Measurements from ENCODE around the gene UHMK1. TPM values are rescaled to one million over a fixed set of nuclear protein-coding genes. Genes with fewer than 3 reads are reported as not detected.

The UHMK1 gene
- total RNA-seq, 8 experiments from 2014 or later, result 26.7 to 79.7 (median 36.7) TPM

DNA sequence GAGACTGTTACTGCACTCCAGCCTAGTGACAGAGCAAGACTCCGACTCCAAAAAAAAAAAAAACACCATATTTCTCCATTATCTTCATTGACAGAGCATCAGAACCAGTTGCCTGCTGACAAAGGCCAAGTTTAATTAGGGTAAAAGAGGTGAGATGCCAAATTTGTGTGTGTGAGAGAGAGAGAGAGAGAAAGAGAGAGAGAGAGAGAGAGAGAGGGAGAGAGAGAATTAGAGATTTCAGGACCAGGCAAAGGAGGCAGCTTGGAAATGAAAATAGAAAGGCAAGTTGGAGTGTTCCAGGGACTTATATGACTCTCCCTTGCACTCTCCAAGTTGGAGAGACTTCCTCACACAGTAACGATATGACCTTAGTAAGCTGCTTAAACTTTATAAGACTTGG is 39.6 kb downstream of the UHMK1 start:
- in situ Hi-C loops (cut with MboI; ENCODE audit: low pct_unique_long_range_greater_than_20kb in 2 of 9, low sequenced_read_pairs in 9 of 9, unreplicated experiment in 9 of 9), result no loop called here
- WGBS, 10 experiments, result 0 to 95% (median 88%) methylated on average over 1 to 2 of the region's 2 CpGs; no CpG with 5 or more reads in 3 of the 10 experiments
- Histone ChIP-seq H3K27ac (no peak overlapping the region), H3K4me3 (no peak overlapping the region), H3K4me1 (replicated peaks in 1 of 2) (no peaks in the 10 kb centered on the region)
- ATAC-seq (replicated peaks in 6 of 8), result no peak

DNA sequence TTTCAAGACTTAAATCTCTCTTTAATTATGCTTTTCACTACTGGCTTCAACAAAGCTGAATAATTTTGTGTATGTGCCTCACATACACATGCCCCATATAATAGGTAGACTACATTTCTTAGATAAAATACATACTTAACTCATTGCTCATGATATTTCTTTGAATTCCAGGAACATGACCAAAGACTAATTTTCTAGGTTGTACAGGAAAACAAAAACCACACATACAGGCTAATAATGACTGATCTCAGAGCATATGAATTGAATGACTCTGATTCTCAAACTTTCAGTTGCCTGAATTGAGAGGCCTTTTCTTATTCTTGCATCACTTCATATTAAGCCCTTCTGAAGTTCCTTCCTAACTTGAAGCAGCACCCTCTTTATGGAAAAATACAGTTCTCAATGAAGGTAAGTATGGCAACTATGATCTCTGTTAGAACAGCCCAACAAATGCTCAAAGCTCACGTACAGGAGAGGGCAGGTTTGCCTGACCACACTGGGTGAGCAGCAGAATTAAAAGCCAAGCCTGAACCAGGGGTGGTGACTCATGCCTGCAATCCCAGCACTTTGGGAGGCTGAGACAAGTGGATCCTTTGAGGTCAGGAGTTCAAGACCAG is 41.3 kb downstream of the UHMK1 start:
- H3K4me1 ChIP-seq (replicated peaks in 1 of 2), result no peaks in the 10 kb centered on the region
- in situ Hi-C loops (cut with MboI; ENCODE audit: low pct_unique_long_range_greater_than_20kb in 2 of 9, low sequenced_read_pairs in 9 of 9, unreplicated experiment in 9 of 9), result no loop called here
- 0 to 92% (median 56%) methylated on average over 1 of the region's 1 CpG; no CpG with 5 or more reads in 4 of the 10 experiments for WGBS, 10 experiments
- no peak overlapping the region for H3K27ac ChIP-seq
- H3K4me3 ChIP-seq, result no peak overlapping the region
- peak in 4 of 8 experiments; percentile 9 to 39 (median 15) for ATAC-seq (replicated peaks in 6 of 8)

DNA sequence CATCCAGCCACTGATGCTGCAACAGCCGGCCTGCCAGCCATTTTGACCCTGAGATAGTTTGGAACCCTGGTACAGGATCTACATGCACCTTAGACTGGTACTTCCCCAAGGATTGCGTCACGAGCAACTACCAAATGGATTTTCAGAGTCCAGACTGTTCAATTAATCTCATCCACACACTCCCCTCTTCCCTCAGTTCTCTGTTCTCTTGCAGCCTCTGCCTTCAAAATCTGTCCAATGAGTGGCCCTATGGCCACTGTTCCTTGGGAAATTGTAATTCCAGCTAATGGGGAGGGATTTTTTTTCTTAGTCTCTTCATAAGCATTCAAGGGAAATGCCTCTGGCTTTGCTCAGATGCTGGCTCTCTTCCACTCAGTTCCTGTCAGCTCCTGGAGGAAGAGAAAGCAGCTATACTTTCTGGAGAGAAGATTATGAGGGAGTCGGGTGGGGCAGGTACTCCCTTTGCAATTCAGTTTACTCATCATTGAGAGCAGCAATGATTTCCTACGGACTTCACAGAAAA is 44.1 kb downstream of the UHMK1 start:
- in situ Hi-C loops (cut with MboI; ENCODE audit: low pct_unique_long_range_greater_than_20kb in 2 of 9, low sequenced_read_pairs in 9 of 9, unreplicated experiment in 9 of 9), result no loop called here
- no peaks in the 10 kb centered on the region for H3K4me1 ChIP-seq (replicated peaks in 1 of 2)
- no peak overlapping the region for H3K4me3 ChIP-seq
- H3K27ac ChIP-seq, result no peak overlapping the region
- 14 to 96% (median 64%) methylated on average over 1 to 5 of the region's 5 CpGs for WGBS, 10 experiments
- peak in 3 of 8 experiments; percentile 92 to 95 (median 93) for ATAC-seq (replicated peaks in 6 of 8)

DNA sequence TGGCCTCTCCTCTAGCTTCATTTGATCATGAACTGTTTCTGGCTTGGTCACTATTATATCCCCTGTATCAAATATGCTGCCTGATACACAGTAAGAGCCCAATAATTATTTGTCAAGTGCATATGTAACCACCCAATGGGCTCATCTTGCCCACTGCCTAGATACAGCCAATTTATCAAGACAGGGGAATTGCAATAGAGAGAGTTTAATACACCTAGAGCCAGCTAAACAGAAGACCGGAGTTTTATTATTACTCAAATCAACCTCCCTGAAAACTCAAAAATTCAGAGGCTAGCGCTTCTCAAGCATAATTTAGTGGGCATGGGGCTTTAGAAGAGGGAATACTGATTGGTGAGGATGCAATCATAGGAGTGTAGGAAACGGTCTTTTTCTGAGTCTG is 45.6 kb downstream of the UHMK1 start:
- no peaks in the 10 kb centered on the region for H3K4me1 ChIP-seq (replicated peaks in 1 of 2)
- in situ Hi-C loops (cut with MboI; ENCODE audit: low pct_unique_long_range_greater_than_20kb in 2 of 9, low sequenced_read_pairs in 9 of 9, unreplicated experiment in 9 of 9), result no loop called here
- H3K27ac ChIP-seq, result no peak overlapping the region
- ATAC-seq (replicated peaks in 6 of 8), result no peak
- 79 to 100% (median 93%) methylated on average over 1 to 3 of the region's 3 CpGs; no CpG with 5 or more reads in 1 of the 10 experiments for WGBS, 10 experiments
- H3K4me3 ChIP-seq, result no peak overlapping the region

DNA sequence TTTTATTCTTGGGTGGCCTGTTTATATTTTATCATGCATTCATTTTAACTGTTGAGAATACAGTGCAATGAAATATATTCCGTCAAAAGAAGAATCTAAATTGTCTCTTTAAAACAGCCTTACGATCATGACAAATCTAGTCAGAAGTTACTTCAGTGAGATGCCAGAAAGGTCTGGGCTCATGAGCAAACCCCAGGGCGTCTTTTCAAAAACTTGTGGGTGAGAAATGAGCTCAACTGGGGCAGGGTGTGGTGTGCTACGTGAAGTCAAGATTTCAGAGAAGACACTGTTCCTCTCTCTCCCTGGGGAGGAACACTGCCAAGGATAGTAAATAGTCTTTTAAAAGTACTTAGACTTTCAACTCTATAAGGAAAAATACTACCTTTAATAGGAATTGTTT is 50.6 kb downstream of the UHMK1 start:
- H3K27ac ChIP-seq, result no peak overlapping the region
- WGBS, 10 experiments, result 4 to 97% (median 85%) methylated on average over 2 to 4 of the region's 4 CpGs; no CpG with 5 or more reads in 1 of the 10 experiments
- ATAC-seq (replicated peaks in 6 of 8), result peak in 2 of 8 experiments; percentile 93 to 98
- no peak overlapping the region for H3K4me3 ChIP-seq
- H3K4me1 ChIP-seq (replicated peaks in 1 of 2), result no peaks in the 10 kb centered on the region
- in situ Hi-C loops (cut with MboI; ENCODE audit: low pct_unique_long_range_greater_than_20kb in 2 of 9, low sequenced_read_pairs in 9 of 9, unreplicated experiment in 9 of 9), result no loop called here

DNA sequence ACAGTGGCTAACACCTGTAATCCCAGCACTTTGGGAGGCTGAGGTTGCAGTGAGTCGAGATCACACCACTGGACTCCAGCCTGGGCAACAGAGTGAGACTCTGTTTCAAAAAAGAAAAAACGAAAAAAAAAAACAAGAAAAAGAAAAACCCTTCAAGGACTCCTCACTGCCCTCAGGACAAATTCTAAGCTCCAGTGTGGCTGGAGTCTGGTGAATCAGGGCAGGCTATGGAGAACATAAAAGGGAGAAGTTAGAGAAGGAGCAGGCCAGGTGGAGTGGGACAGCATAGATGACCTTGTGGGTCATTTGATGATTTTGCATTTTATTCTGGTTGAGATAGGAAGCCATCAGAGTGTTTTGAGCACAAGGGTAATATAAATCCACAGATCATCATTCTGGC is 51.4 kb downstream of the UHMK1 start:
- 13 to 94% (median 64%) methylated on average over 2 of the region's 2 CpGs; no CpG with 5 or more reads in 3 of the 10 experiments for WGBS, 10 experiments
- Histone ChIP-seq H3K4me1 (replicated peaks in 1 of 2) (no peaks in the 10 kb centered on the region), H3K27ac (no peak overlapping the region), H3K4me3 (no peak overlapping the region)
- ATAC-seq (replicated peaks in 6 of 8), result no peak
- in situ Hi-C loops (cut with MboI; ENCODE audit: low pct_unique_long_range_greater_than_20kb in 2 of 9, low sequenced_read_pairs in 9 of 9, unreplicated experiment in 9 of 9), result no loop called here

DNA sequence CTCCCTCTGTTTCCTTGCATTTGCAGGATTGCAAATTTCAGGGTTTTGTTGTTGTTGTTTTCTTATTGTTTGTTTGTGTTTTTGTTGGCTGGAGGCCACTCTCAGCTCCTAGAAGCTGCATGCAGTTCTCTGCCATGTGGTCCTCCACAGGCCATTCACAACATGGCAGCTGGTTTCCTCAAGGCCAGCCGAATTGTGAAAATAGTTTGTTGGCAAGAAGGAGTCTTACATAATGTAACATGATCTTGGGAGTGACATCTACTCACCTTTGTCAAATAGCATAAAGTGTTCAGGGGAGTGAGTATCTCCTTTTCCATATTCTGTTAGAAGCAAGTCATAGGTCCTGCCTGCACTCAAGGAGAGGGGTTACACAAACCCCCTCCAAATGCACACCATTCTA is 53.3 kb downstream of the UHMK1 start:
- no peaks in the 10 kb centered on the region for H3K4me1 ChIP-seq (replicated peaks in 1 of 2)
- WGBS, 10 experiments, result 71 to 100% (median 83%) methylated on average over 1 of the region's 1 CpG; no CpG with 5 or more reads in 3 of the 10 experiments
- in situ Hi-C loops (cut with MboI; ENCODE audit: low pct_unique_long_range_greater_than_20kb in 2 of 9, low sequenced_read_pairs in 9 of 9, unreplicated experiment in 9 of 9), result no loop called here
- H3K27ac ChIP-seq, result no peak overlapping the region
- no peak overlapping the region for H3K4me3 ChIP-seq
- ATAC-seq (replicated peaks in 6 of 8), result no peak

DNA sequence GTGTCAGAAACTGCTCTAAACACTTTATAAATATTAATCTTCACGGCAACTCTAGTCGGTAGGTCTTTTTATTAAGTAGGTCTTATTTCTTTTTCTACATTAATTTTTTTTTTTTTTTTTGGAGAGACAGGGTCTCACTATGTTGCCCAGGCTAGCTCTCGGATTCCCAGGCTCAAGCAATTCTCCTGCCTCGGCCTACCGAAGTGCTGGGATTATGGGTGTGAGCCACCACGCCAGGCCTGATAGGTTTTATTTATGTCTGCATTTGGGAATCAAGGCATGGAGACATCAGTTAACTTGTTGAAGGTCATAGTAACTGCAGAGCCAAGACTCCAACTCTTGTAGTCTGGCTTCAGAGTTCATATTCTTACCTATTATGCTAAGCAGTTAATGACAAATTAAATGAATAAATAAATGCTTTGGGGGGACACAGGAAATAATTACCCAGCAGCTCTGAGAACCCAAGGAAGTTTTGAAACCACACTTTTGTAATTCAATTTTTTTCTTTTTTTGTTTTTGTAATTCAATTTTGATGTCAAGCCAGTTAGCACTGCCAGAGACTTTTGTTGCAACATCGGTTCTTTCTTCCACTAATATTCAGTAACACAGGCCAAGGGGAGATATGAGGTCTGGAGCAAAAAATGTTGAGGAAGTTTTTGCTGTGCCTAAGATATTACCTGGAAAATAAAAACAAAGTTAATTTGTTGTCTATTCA is 54.5 kb downstream of the UHMK1 start:
- Histone ChIP-seq H3K27ac (no peak overlapping the region), H3K4me1 (replicated peaks in 1 of 2) (no peaks in the 10 kb centered on the region), H3K4me3 (no peak overlapping the region)
- ATAC-seq (replicated peaks in 6 of 8), result no peak
- in situ Hi-C loops (cut with MboI; ENCODE audit: low pct_unique_long_range_greater_than_20kb in 2 of 9, low sequenced_read_pairs in 9 of 9, unreplicated experiment in 9 of 9), result no loop called here
- 7 to 93% (median 81%) methylated on average over 2 to 7 of the region's 7 CpGs for WGBS, 10 experiments

DNA sequence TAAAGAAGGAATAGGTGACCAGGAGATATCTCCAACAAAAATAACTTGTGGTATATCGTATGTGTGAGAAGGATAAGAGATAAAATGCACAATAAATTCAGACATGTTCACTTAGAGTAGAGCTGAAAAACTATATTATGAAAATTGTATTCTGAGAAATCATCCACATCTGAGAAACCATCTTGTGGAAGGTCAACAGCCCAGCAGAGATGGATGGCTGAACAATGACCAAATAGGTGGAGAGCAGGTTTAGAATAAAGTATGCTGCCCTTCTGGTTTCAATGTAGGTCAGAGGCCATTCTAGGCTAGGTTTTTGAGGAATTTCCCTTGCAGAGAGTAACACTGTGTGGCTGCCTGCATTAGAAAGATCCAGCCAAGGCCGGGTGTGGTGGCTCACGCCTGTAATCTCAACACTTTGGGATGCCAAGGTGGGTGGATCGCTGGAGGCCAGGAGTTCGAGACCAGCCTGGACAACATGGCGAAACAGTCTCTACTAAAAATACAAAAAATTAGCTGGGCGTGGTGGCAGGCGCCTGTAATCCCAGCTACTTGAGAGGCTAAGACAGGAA is 55.1 kb downstream of the UHMK1 start:
- Histone ChIP-seq H3K4me3 (no peak overlapping the region), H3K4me1 (replicated peaks in 1 of 2) (no peaks in the 10 kb centered on the region), H3K27ac (no peak overlapping the region)
- 23 to 100% (median 89%) methylated on average over 2 to 8 of the region's 8 CpGs for WGBS, 10 experiments
- in situ Hi-C loops (cut with MboI; ENCODE audit: low pct_unique_long_range_greater_than_20kb in 2 of 9, low sequenced_read_pairs in 9 of 9, unreplicated experiment in 9 of 9), result no loop called here
- ATAC-seq (replicated peaks in 6 of 8), result no peak

DNA sequence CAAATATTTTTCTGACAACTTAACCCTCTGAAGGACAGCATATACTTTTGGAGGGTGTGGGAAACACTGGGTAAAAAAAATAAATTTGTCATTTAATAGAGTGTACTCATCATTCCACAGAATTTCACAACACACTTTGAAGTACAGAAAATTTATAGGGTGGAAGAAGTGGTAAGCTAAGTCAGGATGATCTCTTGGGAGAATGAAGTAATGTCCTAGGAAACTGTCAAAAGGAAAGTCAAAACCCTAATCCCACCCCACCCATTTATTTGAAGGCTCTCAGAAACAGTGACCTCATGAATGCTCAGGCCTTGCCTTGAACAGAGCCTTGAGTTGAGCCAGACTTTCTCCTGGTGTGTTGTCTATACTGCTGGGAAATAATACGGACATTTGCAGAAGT is 56.6 kb downstream of the UHMK1 start:
- no peaks in the 10 kb centered on the region for H3K4me1 ChIP-seq (replicated peaks in 1 of 2)
- in situ Hi-C loops (cut with MboI; ENCODE audit: low pct_unique_long_range_greater_than_20kb in 2 of 9, low sequenced_read_pairs in 9 of 9, unreplicated experiment in 9 of 9), result no loop called here
- H3K4me3 ChIP-seq, result no peak overlapping the region
- 0 to 90% (median 80%) methylated on average over 1 of the region's 1 CpG; no CpG with 5 or more reads in 5 of the 10 experiments for WGBS, 10 experiments
- peak in 2 of 8 experiments; percentile 80 to 87 for ATAC-seq (replicated peaks in 6 of 8)
- no peak overlapping the region for H3K27ac ChIP-seq

DNA sequence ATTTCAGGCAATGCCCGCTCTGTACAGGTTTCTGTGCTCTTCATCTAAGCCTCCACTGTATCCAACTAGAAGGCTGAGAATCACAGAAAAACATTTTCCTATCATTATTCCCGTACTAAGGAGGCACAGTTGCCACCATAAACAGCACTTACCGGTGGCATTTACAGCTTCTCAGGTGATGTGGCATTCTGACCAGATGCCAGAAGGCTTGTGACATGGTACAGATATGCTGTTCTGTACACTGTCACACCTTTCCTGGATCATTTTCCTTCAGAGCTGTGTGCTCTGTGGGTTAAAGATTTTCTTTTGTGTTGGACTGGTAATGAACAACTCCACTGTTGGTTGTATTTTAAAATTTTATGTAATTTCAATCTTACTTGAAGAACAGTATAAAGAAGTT is 59.9 kb downstream of the UHMK1 start:
- H3K4me1 ChIP-seq (replicated peaks in 1 of 2), result peaks cover 5 to 6% of the 10 kb centered on the region in 2 donors
- no peak for ATAC-seq (replicated peaks in 6 of 8)
- WGBS, 10 experiments, result 70 to 100% (median 77%) methylated on average over 1 to 3 of the region's 3 CpGs; no CpG with 5 or more reads in 1 of the 10 experiments
- in situ Hi-C loops (cut with MboI; ENCODE audit: low pct_unique_long_range_greater_than_20kb in 2 of 9, low sequenced_read_pairs in 9 of 9, unreplicated experiment in 9 of 9), result no loop called here
- H3K4me3 ChIP-seq, result no peak overlapping the region
- no peak overlapping the region for H3K27ac ChIP-seq

DNA sequence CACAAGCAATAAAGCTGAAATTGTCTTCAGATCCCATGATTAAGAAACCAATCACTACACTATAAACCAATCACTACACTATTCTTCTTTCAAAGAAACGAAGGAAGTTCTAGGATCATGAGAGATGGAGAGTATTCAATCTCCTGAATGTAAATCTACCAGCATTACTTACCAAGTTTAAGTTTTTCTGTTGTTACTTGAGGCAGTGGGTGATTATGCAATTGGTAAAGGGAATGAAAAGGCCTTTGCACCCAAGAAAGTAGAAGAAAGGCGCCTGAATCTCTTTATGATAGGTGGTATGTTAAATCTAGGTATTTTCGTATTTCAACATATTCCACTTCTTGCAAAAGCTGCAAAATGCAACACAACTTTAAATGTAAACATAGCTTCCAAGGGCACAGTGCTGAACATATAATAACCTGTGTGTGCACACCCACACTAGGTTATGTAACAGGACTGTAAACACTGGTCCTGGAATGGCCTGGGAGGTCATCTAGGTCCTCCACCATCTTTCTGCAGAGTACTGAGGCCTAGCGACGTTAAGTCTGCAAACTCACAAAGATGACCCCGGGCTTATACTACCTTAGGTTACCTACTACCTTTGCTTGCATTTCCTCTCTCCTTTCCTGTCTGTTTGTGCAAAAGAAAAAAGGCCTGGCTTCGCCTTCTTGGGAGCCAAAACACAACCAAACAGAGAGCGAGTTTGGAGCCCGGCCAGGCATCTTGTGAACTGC is 62.9 kb downstream of the UHMK1 start:
- WGBS, 10 experiments, result 33 to 100% (median 75%) methylated on average over 1 to 9 of the region's 9 CpGs
- Histone ChIP-seq H3K4me3 (peak overlapping the region; percentile 54 to 82 (median 62)), H3K4me1 (replicated peaks in 1 of 2) (peaks cover 7 to 29% of the 10 kb centered on the region in 2 donors), H3K27ac (peak overlapping the region; percentile 77 to 85)
- ATAC-seq (replicated peaks in 6 of 8), result no peak
- in situ Hi-C loops (cut with MboI; ENCODE audit: low pct_unique_long_range_greater_than_20kb in 2 of 9, low sequenced_read_pairs in 9 of 9, unreplicated experiment in 9 of 9), result no loop called here
